ENCODE results near the gene PKHD1. TPM values are rescaled to one million over a fixed set of nuclear protein-coding genes. Genes with fewer than 3 reads are reported as not detected.
A peak's percentile ranks its signal among the peaks of the same experiment; 100 is the strongest.

Gene PKHD1
- total RNA-seq, 1 experiment from 2014 or later: 0.40 TPM

GRCh38 chr6:52046456-52046855, 41.0 kb downstream of the PKHD1 start:
- H4K20me1 ChIP-seq (ENCODE audit: low read length): no peaks in the 10 kb centered on the region
- H3K27me3 ChIP-seq (ENCODE audit: low read length): 0 out of 2 replicates have a peak, but pooled peaks cover 2% of the 10 kb centered on the region
- no peaks in the 10 kb centered on the region for H3K9me2 ChIP-seq (replicated peaks; ENCODE audit: low read length)
- no peaks in the 10 kb centered on the region for H3K36me3 ChIP-seq (ENCODE audit: low read depth, low read length)
- TF ChIP-seq EZH2 (IDR thresholded peaks at IDR 0.05; ENCODE audit: low read length, unreplicated experiment) (no peak), EZH2phosphoT487 (IDR thresholded peaks at IDR 0.05; ENCODE audit: borderline replicate concordance, low read length) (no peak)
- TF ChIP-seq, protein P1, sequence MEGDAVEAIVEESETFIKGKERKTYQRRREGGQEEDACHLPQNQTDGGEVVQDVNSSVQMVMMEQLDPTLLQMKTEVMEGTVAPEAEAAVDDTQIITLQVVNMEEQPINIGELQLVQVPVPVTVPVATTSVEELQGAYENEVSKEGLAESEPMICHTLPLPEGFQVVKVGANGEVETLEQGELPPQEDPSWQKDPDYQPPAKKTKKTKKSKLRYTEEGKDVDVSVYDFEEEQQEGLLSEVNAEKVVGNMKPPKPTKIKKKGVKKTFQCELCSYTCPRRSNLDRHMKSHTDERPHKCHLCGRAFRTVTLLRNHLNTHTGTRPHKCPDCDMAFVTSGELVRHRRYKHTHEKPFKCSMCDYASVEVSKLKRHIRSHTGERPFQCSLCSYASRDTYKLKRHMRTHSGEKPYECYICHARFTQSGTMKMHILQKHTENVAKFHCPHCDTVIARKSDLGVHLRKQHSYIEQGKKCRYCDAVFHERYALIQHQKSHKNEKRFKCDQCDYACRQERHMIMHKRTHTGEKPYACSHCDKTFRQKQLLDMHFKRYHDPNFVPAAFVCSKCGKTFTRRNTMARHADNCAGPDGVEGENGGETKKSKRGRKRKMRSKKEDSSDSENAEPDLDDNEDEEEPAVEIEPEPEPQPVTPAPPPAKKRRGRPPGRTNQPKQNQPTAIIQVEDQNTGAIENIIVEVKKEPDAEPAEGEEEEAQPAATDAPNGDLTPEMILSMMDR (conservative IDR thresholded peaks at IDR 0.05; ENCODE audit: low read depth, low read length): no peak
- no TSS peak for BruUV-seq (replicated peaks)
- no peak for ATAC-seq
- H3K79me2 ChIP-seq (ENCODE audit: low read length): no peaks in the 10 kb centered on the region
- H2AFZ ChIP-seq (ENCODE audit: low read length): no peak overlapping the region
- H3F3A ChIP-seq (ENCODE audit: low read length, unreplicated experiment): no peaks in the 10 kb centered on the region
- ChIA-PET POLR2A (ENCODE audit: unreplicated experiment) (no interaction called here), CTCF (no interaction called here)
- intact Hi-C loops (cut with micrococcal nuclease): no loop called here
- no peak overlapping the region for H3K27ac ChIP-seq (ENCODE audit: low read length)
- DNase-seq: no peak
- H3K9ac ChIP-seq (ENCODE audit: low read length): no peak overlapping the region
- no peaks in the 10 kb centered on the region for H3K4me1 ChIP-seq (ENCODE audit: insufficient read depth, low read length)
- H3K4me2 ChIP-seq (ENCODE audit: low read length): no peak overlapping the region
- no peaks in the 10 kb centered on the region for H3K9me3 ChIP-seq (ENCODE audit: low read length)
- H3K4me3 ChIP-seq (ENCODE audit: low read length): no peak overlapping the region

DNA sequence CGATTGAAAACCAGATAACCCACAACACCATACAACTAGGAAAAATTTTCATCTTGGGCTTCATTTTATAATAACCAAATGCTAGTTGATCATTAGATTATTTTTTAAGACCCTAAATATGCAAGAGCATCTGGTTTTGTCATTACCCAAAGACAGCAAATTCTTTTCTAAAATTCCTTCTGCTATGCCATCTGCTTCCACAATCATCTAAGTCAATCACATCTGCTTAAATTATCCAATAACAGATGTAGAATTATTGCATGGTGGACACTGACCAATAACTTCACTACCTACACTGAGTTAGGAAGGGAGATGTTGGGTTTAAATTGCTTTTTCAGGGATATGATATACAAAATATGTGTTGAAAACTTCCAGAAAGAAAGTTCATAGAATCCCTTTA, 41.9 kb downstream of the PKHD1 start:
- Histone ChIP-seq H3F3A (ENCODE audit: low read length, unreplicated experiment) (no peaks in the 10 kb centered on the region), H4K20me1 (ENCODE audit: low read length) (no peaks in the 10 kb centered on the region), H3K4me2 (ENCODE audit: low read length) (no peak overlapping the region), H3K9me2 (replicated peaks; ENCODE audit: low read length) (no peaks in the 10 kb centered on the region), H3K9me3 (ENCODE audit: low read length) (no peaks in the 10 kb centered on the region), H3K4me3 (ENCODE audit: low read length) (no peak overlapping the region), H3K9ac (ENCODE audit: low read length) (no peak overlapping the region), H3K79me2 (ENCODE audit: low read length) (no peaks in the 10 kb centered on the region), H3K27me3 (ENCODE audit: low read length) (no peaks in the 10 kb centered on the region), H3K36me3 (ENCODE audit: low read depth, low read length) (no peaks in the 10 kb centered on the region), H2AFZ (ENCODE audit: low read length) (no peak overlapping the region), H3K27ac (ENCODE audit: low read length) (no peak overlapping the region), H3K4me1 (ENCODE audit: insufficient read depth, low read length) (no peaks in the 10 kb centered on the region)
- TF ChIP-seq EZH2 (IDR thresholded peaks at IDR 0.05; ENCODE audit: low read length, unreplicated experiment) (no peak), EZH2phosphoT487 (IDR thresholded peaks at IDR 0.05; ENCODE audit: borderline replicate concordance, low read length) (no peak)
- TF ChIP-seq, protein P1 (conservative IDR thresholded peaks at IDR 0.05; ENCODE audit: low read depth, low read length): no peak
- BruUV-seq (replicated peaks): no TSS peak
- intact Hi-C loops (cut with micrococcal nuclease): no loop called here
- CTCF ChIA-PET: no interaction called here
- ATAC-seq (no peak), DNase-seq (no peak)
- POLR2A ChIA-PET (ENCODE audit: unreplicated experiment): no interaction called here

GRCh38 chr6:52045033-52045432, 42.4 kb downstream of the PKHD1 start:
- POLR2A ChIA-PET (ENCODE audit: unreplicated experiment): no interaction called here
- no peaks in the 10 kb centered on the region for H3K4me1 ChIP-seq (ENCODE audit: insufficient read depth, low read length)
- H3K79me2 ChIP-seq (ENCODE audit: low read length): no peaks in the 10 kb centered on the region
- H3K9me3 ChIP-seq (ENCODE audit: low read length): no peaks in the 10 kb centered on the region
- H3K27ac ChIP-seq (ENCODE audit: low read length): no peak overlapping the region
- no peak overlapping the region for H3K4me2 ChIP-seq (ENCODE audit: low read length)
- no TSS peak for BruUV-seq (replicated peaks)
- no peak overlapping the region for H3K4me3 ChIP-seq (ENCODE audit: low read length)
- H2AFZ ChIP-seq (ENCODE audit: low read length): 0 out of 2 replicates have a peak overlapping the region, but pooled peaks have one; percentile 20
- intact Hi-C loops (cut with micrococcal nuclease): no loop called here
- no peak overlapping the region for H3K9ac ChIP-seq (ENCODE audit: low read length)
- CTCF ChIA-PET: no interaction called here
- H3K9me2 ChIP-seq (replicated peaks; ENCODE audit: low read length): no peaks in the 10 kb centered on the region
- DNase-seq (no peak), ATAC-seq (no peak)
- no peaks in the 10 kb centered on the region for H3K36me3 ChIP-seq (ENCODE audit: low read depth, low read length)
- no peak for TF ChIP-seq EZH2phosphoT487 (IDR thresholded peaks at IDR 0.05; ENCODE audit: borderline replicate concordance, low read length)
- H4K20me1 ChIP-seq (ENCODE audit: low read length): no peaks in the 10 kb centered on the region
- no peaks in the 10 kb centered on the region for H3F3A ChIP-seq (ENCODE audit: low read length, unreplicated experiment)
- H3K27me3 ChIP-seq (ENCODE audit: low read length): no peaks in the 10 kb centered on the region
